Inflammatory macrophage (primary cell): Measurements from ENCODE around the gene IRF2.

ENCODE experiments used
- DNase-seq, 2 donors: peaks; one replicate each; pipeline ENCODE4 v3.0.0-alpha.2; 2020 to 2022

The IRF2 gene

GRCh38 chr4:184450045-184450444, 24.3 kb downstream of the IRF2 start:
- no peak for DNase-seq

- peak; percentile 49 to 57 for DNase-seq
Measured at GRCh38 chr4:184448821-184449220, 25.5 kb downstream of the IRF2 start.

- DNase-seq, result no peak
Measured at GRCh38 chr4:184448141-184448540, 26.2 kb downstream of the IRF2 start.

- no peak for DNase-seq
Measured at GRCh38 chr4:184447664-184448063, 26.7 kb downstream of the IRF2 start.

GRCh38 chr4:184446132-184446658, 28.2 kb downstream of the IRF2 start:
- DNase-seq, result no peak

GRCh38 chr4:184444953-184445309, 29.4 kb downstream of the IRF2 start:
- peak; percentile 45 to 71 for DNase-seq

GRCh38 chr4:184444215-184444952, 30.0 kb downstream of the IRF2 start:
- no peak for DNase-seq

- no peak for DNase-seq
Measured at GRCh38 chr4:184443318-184443717, 31.0 kb downstream of the IRF2 start.

- no peak for DNase-seq
Measured at GRCh38 chr4:184442314-184442635, 32.1 kb downstream of the IRF2 start.

- DNase-seq, result no peak
Measured at GRCh38 chr4:184441461-184442313, 32.7 kb downstream of the IRF2 start.

- DNase-seq, result no peak
Measured at GRCh38 chr4:184440595-184441358, 33.6 kb downstream of the IRF2 start.

GRCh38 chr4:184439856-184440594, 34.3 kb downstream of the IRF2 start:
- no peak for DNase-seq

GRCh38 chr4:184439386-184439785, 35.0 kb downstream of the IRF2 start:
- no peak for DNase-seq

GRCh38 chr4:184438375-184438774, 36.0 kb downstream of the IRF2 start:
- no peak for DNase-seq

GRCh38 chr4:184437565-184438265, 36.6 kb downstream of the IRF2 start:
- DNase-seq, result peak; percentile 43 to 50

GRCh38 chr4:184434501-184435066, 39.8 kb downstream of the IRF2 start:
- no peak for DNase-seq

- no peak for DNase-seq
Measured at GRCh38 chr4:184434021-184434420, 40.3 kb downstream of the IRF2 start.

GRCh38 chr4:184433258-184433892, 41.0 kb downstream of the IRF2 start:
- DNase-seq, result peak in 1 of 2 donors; percentile 50

GRCh38 chr4:184432127-184432922, 42.0 kb downstream of the IRF2 start:
- peak; percentile 61 to 71 for DNase-seq

GRCh38 chr4:184430163-184430562, 44.2 kb downstream of the IRF2 start:
- no peak for DNase-seq
